ENCODE results near the gene TPCN2.

Gene TPCN2

GRCh38 chr11:69091638-69092165 is 43.0 kb downstream of the TPCN2 start:
- Histone ChIP-seq H4K5ac (ENCODE audit: low read length) (no peak overlapping the region), H3K23ac (ENCODE audit: low read length) (no peak overlapping the region), H3K4me1 (ENCODE audit: control insufficient read depth, low read depth, low read length) (no peaks in the 10 kb centered on the region), H2BK5ac (ENCODE audit: low read length) (no peak overlapping the region), H2BK15ac (replicated peaks; ENCODE audit: low read depth) (no peak overlapping the region), H3K4me2 (ENCODE audit: low read length) (no peak overlapping the region), H3K18ac (ENCODE audit: low read length) (no peak overlapping the region), H3K4me3 (ENCODE audit: low read length) (no peak overlapping the region), H3K56ac (ENCODE audit: low read length) (no peak overlapping the region), H2BK120ac (ENCODE audit: low read depth, low read length) (no peak overlapping the region), H3K9ac (ENCODE audit: low read length) (no peak overlapping the region), H3K36me3 (ENCODE audit: control insufficient read depth, insufficient read depth, low read length) (peaks cover 3% of the 10 kb centered on the region), H3K27me3 (ENCODE audit: insufficient read depth, low read length, poor library complexity) (no peaks in the 10 kb centered on the region), H2AK5ac (ENCODE audit: low read length) (no peak overlapping the region), H4K8ac (ENCODE audit: low read depth, low read length) (no peak overlapping the region), H3K79me2 (ENCODE audit: control insufficient read depth, insufficient read depth, low read length) (no peaks in the 10 kb centered on the region), H3K79me1 (ENCODE audit: low read length) (peaks cover 4% of the 10 kb centered on the region), H3K27ac (ENCODE audit: low read depth, low read length) (no peak overlapping the region), H3K4ac (ENCODE audit: low read depth, low read length) (no peak overlapping the region)
- DNase-seq = no peak
- no CpG with 5 or more reads among the region's 6 CpGs for WGBS (ENCODE audit: extremely low coverage, insufficient coverage, low lambda C conversion rate)

GRCh38 chr11:69092263-69092662 is 43.5 kb downstream of the TPCN2 start:
- H2BK15ac ChIP-seq (replicated peaks; ENCODE audit: low read depth) = no peak overlapping the region
- no peak overlapping the region for H2AK5ac ChIP-seq (ENCODE audit: low read length)
- H3K27ac ChIP-seq (ENCODE audit: low read depth, low read length) = no peak overlapping the region
- no peak overlapping the region for H3K4ac ChIP-seq (ENCODE audit: low read depth, low read length)
- H3K4me2 ChIP-seq (ENCODE audit: low read length) = no peak overlapping the region
- H3K79me2 ChIP-seq (ENCODE audit: control insufficient read depth, insufficient read depth, low read length) = no peaks in the 10 kb centered on the region
- WGBS (ENCODE audit: extremely low coverage, insufficient coverage, low lambda C conversion rate) = no CpG with 5 or more reads among the region's 18 CpGs
- H3K9ac ChIP-seq (ENCODE audit: low read length) = no peak overlapping the region
- no peak for DNase-seq
- no peak overlapping the region for H4K8ac ChIP-seq (ENCODE audit: low read depth, low read length)
- peaks cover 4% of the 10 kb centered on the region for H3K79me1 ChIP-seq (ENCODE audit: low read length)
- H2BK120ac ChIP-seq (ENCODE audit: low read depth, low read length) = no peak overlapping the region
- no peak overlapping the region for H3K23ac ChIP-seq (ENCODE audit: low read length)
- no peaks in the 10 kb centered on the region for H3K27me3 ChIP-seq (ENCODE audit: insufficient read depth, low read length, poor library complexity)
- no peak overlapping the region for H4K5ac ChIP-seq (ENCODE audit: low read length)
- H3K4me3 ChIP-seq (ENCODE audit: low read length) = no peak overlapping the region
- H3K56ac ChIP-seq (ENCODE audit: low read length) = no peak overlapping the region
- H3K36me3 ChIP-seq (ENCODE audit: control insufficient read depth, insufficient read depth, low read length) = peaks cover 3% of the 10 kb centered on the region
- H2BK5ac ChIP-seq (ENCODE audit: low read length) = no peak overlapping the region
- no peak overlapping the region for H3K18ac ChIP-seq (ENCODE audit: low read length)
- H3K4me1 ChIP-seq (ENCODE audit: control insufficient read depth, low read depth, low read length) = no peaks in the 10 kb centered on the region

GRCh38 chr11:69093106-69093505 is 44.4 kb downstream of the TPCN2 start:
- Histone ChIP-seq H3K4me3 (ENCODE audit: low read length) (no peak overlapping the region), H2BK5ac (ENCODE audit: low read length) (no peak overlapping the region), H3K27me3 (ENCODE audit: insufficient read depth, low read length, poor library complexity) (no peaks in the 10 kb centered on the region), H3K79me2 (ENCODE audit: control insufficient read depth, insufficient read depth, low read length) (no peaks in the 10 kb centered on the region), H3K79me1 (ENCODE audit: low read length) (peaks cover 4% of the 10 kb centered on the region), H4K8ac (ENCODE audit: low read depth, low read length) (no peak overlapping the region), H3K56ac (ENCODE audit: low read length) (no peak overlapping the region), H3K4ac (ENCODE audit: low read depth, low read length) (no peak overlapping the region), H3K18ac (ENCODE audit: low read length) (no peak overlapping the region), H2BK15ac (replicated peaks; ENCODE audit: low read depth) (no peak overlapping the region), H4K5ac (ENCODE audit: low read length) (no peak overlapping the region), H3K27ac (ENCODE audit: low read depth, low read length) (no peak overlapping the region), H2AK5ac (ENCODE audit: low read length) (no peak overlapping the region), H3K4me1 (ENCODE audit: control insufficient read depth, low read depth, low read length) (no peaks in the 10 kb centered on the region), H2BK120ac (ENCODE audit: low read depth, low read length) (no peak overlapping the region), H3K4me2 (ENCODE audit: low read length) (no peak overlapping the region), H3K36me3 (ENCODE audit: control insufficient read depth, insufficient read depth, low read length) (peaks cover 3% of the 10 kb centered on the region), H3K23ac (ENCODE audit: low read length) (no peak overlapping the region), H3K9ac (ENCODE audit: low read length) (no peak overlapping the region)
- DNase-seq = no peak
- no CpG with 5 or more reads among the region's 10 CpGs for WGBS (ENCODE audit: extremely low coverage, insufficient coverage, low lambda C conversion rate)

- Histone ChIP-seq H3K4me2 (ENCODE audit: low read length) (no peak overlapping the region), H3K56ac (ENCODE audit: low read length) (no peak overlapping the region), H4K8ac (ENCODE audit: low read depth, low read length) (no peak overlapping the region), H3K36me3 (ENCODE audit: control insufficient read depth, insufficient read depth, low read length) (no peaks in the 10 kb centered on the region), H3K79me2 (ENCODE audit: control insufficient read depth, insufficient read depth, low read length) (no peaks in the 10 kb centered on the region), H3K4me1 (ENCODE audit: control insufficient read depth, low read depth, low read length) (no peaks in the 10 kb centered on the region), H2BK5ac (ENCODE audit: low read length) (no peak overlapping the region), H3K18ac (ENCODE audit: low read length) (no peak overlapping the region), H2BK15ac (replicated peaks; ENCODE audit: low read depth) (no peak overlapping the region), H3K4me3 (ENCODE audit: low read length) (no peak overlapping the region), H3K4ac (ENCODE audit: low read depth, low read length) (no peak overlapping the region), H4K5ac (ENCODE audit: low read length) (no peak overlapping the region), H2AK5ac (ENCODE audit: low read length) (no peak overlapping the region), H3K79me1 (ENCODE audit: low read length) (peaks cover 2% of the 10 kb centered on the region), H3K27me3 (ENCODE audit: insufficient read depth, low read length, poor library complexity) (no peaks in the 10 kb centered on the region), H3K23ac (ENCODE audit: low read length) (no peak overlapping the region), H3K27ac (ENCODE audit: low read depth, low read length) (no peak overlapping the region), H3K9ac (ENCODE audit: low read length) (no peak overlapping the region), H2BK120ac (ENCODE audit: low read depth, low read length) (no peak overlapping the region)
- WGBS (ENCODE audit: extremely low coverage, insufficient coverage, low lambda C conversion rate) = no CpG with 5 or more reads among the region's 16 CpGs
- no peak for DNase-seq
Observed at GRCh38 chr11:69094111-69094914, 45.6 kb downstream of the TPCN2 start.

- Histone ChIP-seq H3K79me2 (ENCODE audit: control insufficient read depth, insufficient read depth, low read length) (no peaks in the 10 kb centered on the region), H3K9ac (ENCODE audit: low read length) (no peak overlapping the region), H2BK15ac (replicated peaks; ENCODE audit: low read depth) (no peak overlapping the region), H4K8ac (ENCODE audit: low read depth, low read length) (no peak overlapping the region), H3K4me3 (ENCODE audit: low read length) (no peak overlapping the region), H3K36me3 (ENCODE audit: control insufficient read depth, insufficient read depth, low read length) (no peaks in the 10 kb centered on the region), H2BK120ac (ENCODE audit: low read depth, low read length) (no peak overlapping the region), H3K23ac (ENCODE audit: low read length) (no peak overlapping the region), H3K56ac (ENCODE audit: low read length) (no peak overlapping the region), H3K18ac (ENCODE audit: low read length) (no peak overlapping the region), H3K27ac (ENCODE audit: low read depth, low read length) (no peak overlapping the region), H3K4ac (ENCODE audit: low read depth, low read length) (no peak overlapping the region), H4K5ac (ENCODE audit: low read length) (no peak overlapping the region), H3K27me3 (ENCODE audit: insufficient read depth, low read length, poor library complexity) (no peaks in the 10 kb centered on the region), H3K79me1 (ENCODE audit: low read length) (no peaks in the 10 kb centered on the region), H2BK5ac (ENCODE audit: low read length) (no peak overlapping the region), H3K4me2 (ENCODE audit: low read length) (no peak overlapping the region), H3K4me1 (ENCODE audit: control insufficient read depth, low read depth, low read length) (no peaks in the 10 kb centered on the region), H2AK5ac (ENCODE audit: low read length) (no peak overlapping the region)
- no CpG with 5 or more reads among the region's 10 CpGs for WGBS (ENCODE audit: extremely low coverage, insufficient coverage, low lambda C conversion rate)
- DNase-seq = no peak
Observed at GRCh38 chr11:69094915-69095290, 46.2 kb downstream of the TPCN2 start.

- H3K79me2 ChIP-seq (ENCODE audit: control insufficient read depth, insufficient read depth, low read length) = no peaks in the 10 kb centered on the region
- H3K4me2 ChIP-seq (ENCODE audit: low read length) = no peak overlapping the region
- H3K4ac ChIP-seq (ENCODE audit: low read depth, low read length) = no peak overlapping the region
- no peak overlapping the region for H2AK5ac ChIP-seq (ENCODE audit: low read length)
- no peak for DNase-seq
- no peak overlapping the region for H2BK5ac ChIP-seq (ENCODE audit: low read length)
- no CpG with 5 or more reads among the region's 10 CpGs for WGBS (ENCODE audit: extremely low coverage, insufficient coverage, low lambda C conversion rate)
- H4K8ac ChIP-seq (ENCODE audit: low read depth, low read length) = no peak overlapping the region
- no peaks in the 10 kb centered on the region for H3K79me1 ChIP-seq (ENCODE audit: low read length)
- H3K9ac ChIP-seq (ENCODE audit: low read length) = no peak overlapping the region
- H3K56ac ChIP-seq (ENCODE audit: low read length) = no peak overlapping the region
- no peaks in the 10 kb centered on the region for H3K4me1 ChIP-seq (ENCODE audit: control insufficient read depth, low read depth, low read length)
- H3K4me3 ChIP-seq (ENCODE audit: low read length) = no peak overlapping the region
- no peak overlapping the region for H3K23ac ChIP-seq (ENCODE audit: low read length)
- H4K5ac ChIP-seq (ENCODE audit: low read length) = no peak overlapping the region
- no peak overlapping the region for H2BK15ac ChIP-seq (replicated peaks; ENCODE audit: low read depth)
- H3K27ac ChIP-seq (ENCODE audit: low read depth, low read length) = no peak overlapping the region
- H3K18ac ChIP-seq (ENCODE audit: low read length) = no peak overlapping the region
- H3K36me3 ChIP-seq (ENCODE audit: control insufficient read depth, insufficient read depth, low read length) = no peaks in the 10 kb centered on the region
- H3K27me3 ChIP-seq (ENCODE audit: insufficient read depth, low read length, poor library complexity) = no peaks in the 10 kb centered on the region
- no peak overlapping the region for H2BK120ac ChIP-seq (ENCODE audit: low read depth, low read length)
Observed at GRCh38 chr11:69095300-69095699, 46.6 kb downstream of the TPCN2 start.

All from mesendoderm (in vitro differentiated cells).